Measurements from ENCODE around the gene HACE1. TPM values are rescaled to one million over a fixed set of nuclear protein-coding genes. Genes with fewer than 3 reads are reported as not detected.
"Not testable (repeated sequence)": the region's sequence is repeated elsewhere in the genome, so short reads cannot be mapped to it uniquely, and the experiment has no call there.

The HACE1 gene
- total RNA-seq, 4 donors from 2014 or later: 14.7 to 25.5 (median 22.5) TPM

- Histone ChIP-seq H3K4me1 (no peaks in the 10 kb centered on the region), H3K27ac (no peak overlapping the region), H3K9me3 (no peaks in the 10 kb centered on the region), H3K36me3 (no peaks in the 10 kb centered on the region), H3K4me3 (no peak overlapping the region), H3K27me3 (peaks cover 11% of the 10 kb centered on the region)
- no peak for ATAC-seq
- WGBS, 2 donors (ENCODE audit: low coverage in 1 of 2): 29 to 61% methylated on average over 3 of the region's 3 CpGs
- TF ChIP-seq POLR2A (IDR thresholded peaks at IDR 0.05) (no peak), POLR2AphosphoS5 (IDR thresholded peaks at IDR 0.05) (no peak)
These were observed 22.4 kb upstream of the HACE1 start for GRCh38 chr6:104881964-104882668.

- ATAC-seq: no peak
- peaks cover 3% of the 10 kb centered on the region for H3K27me3 ChIP-seq
- WGBS, 2 donors (ENCODE audit: low coverage in 1 of 2): 55 to 68% methylated on average over 3 of the region's 3 CpGs
- no peaks in the 10 kb centered on the region for H3K9me3 ChIP-seq
- H3K4me3 ChIP-seq: no peak overlapping the region
- H3K4me1 ChIP-seq: peaks cover 0 to 22% (median 4%) of the 10 kb centered on the region in 3 donors
- TF ChIP-seq CTCF (IDR thresholded peaks at IDR 0.05): no peak
- no peak for TF ChIP-seq POLR2A (IDR thresholded peaks at IDR 0.05)
- TF ChIP-seq EP300 (IDR thresholded peaks at IDR 0.05): no peak
- no peak for TF ChIP-seq POLR2AphosphoS5 (IDR thresholded peaks at IDR 0.05)
- H3K36me3 ChIP-seq: no peaks in the 10 kb centered on the region
- H3K27ac ChIP-seq: no peak overlapping the region
These were observed 2.7 kb upstream of the HACE1 start for GRCh38 chr6:104862456-104862855.

- Histone ChIP-seq H3K4me3 (peak overlapping the region; percentile 65), H3K4me1 (peaks cover 0 to 24% (median 4%) of the 10 kb centered on the region in 3 donors), H3K9me3 (no peaks in the 10 kb centered on the region), H3K36me3 (no peaks in the 10 kb centered on the region), H3K27ac (peak overlapping the region in 3 of 4 donors; percentile 81 to 88 (median 88)), H3K27me3 (peaks cover 3% of the 10 kb centered on the region)
- ATAC-seq: no peak
- 81 to 82% methylated on average over 2 of the region's 2 CpGs for WGBS, 2 donors (ENCODE audit: low coverage in 1 of 2)
- TF ChIP-seq EP300 (IDR thresholded peaks at IDR 0.05) (no peak), POLR2A (IDR thresholded peaks at IDR 0.05) (no peak), POLR2AphosphoS5 (IDR thresholded peaks at IDR 0.05) (no peak), CTCF (IDR thresholded peaks at IDR 0.05) (no peak)
These were observed 502 bp upstream of the HACE1 start for GRCh38 chr6:104860221-104860620.

- WGBS, 2 donors (ENCODE audit: low coverage in 1 of 2): 25 to 26% methylated on average over 3 of the region's 3 CpGs
- Histone ChIP-seq H3K4me3 (peak overlapping the region; percentile 65), H3K4me1 (peaks cover 0 to 24% (median 4%) of the 10 kb centered on the region in 3 donors), H3K36me3 (no peaks in the 10 kb centered on the region), H3K27me3 (no peaks in the 10 kb centered on the region), H3K9me3 (no peaks in the 10 kb centered on the region), H3K27ac (no peak overlapping the region)
- no peak for ATAC-seq
- TF ChIP-seq EP300 (IDR thresholded peaks at IDR 0.05): no peak
- TF ChIP-seq CTCF (IDR thresholded peaks at IDR 0.05): no peak
- no peak for TF ChIP-seq POLR2AphosphoS5 (IDR thresholded peaks at IDR 0.05)
- TF ChIP-seq POLR2A (IDR thresholded peaks at IDR 0.05): no peak
These were observed 1.1 kb downstream of the HACE1 start for GRCh38 chr6:104858642-104859041.

GRCh38 chr6:104855507-104855906 is 4.2 kb downstream of the HACE1 start:
- Histone ChIP-seq H3K9me3 (no peaks in the 10 kb centered on the region), H3K4me3 (no peak overlapping the region), H3K27me3 (no peaks in the 10 kb centered on the region), H3K27ac (no peak overlapping the region), H3K4me1 (peaks cover 0 to 24% (median 4%) of the 10 kb centered on the region in 3 donors), H3K36me3 (peaks cover 0 to 16% of the 10 kb centered on the region in 2 donors)
- 51 to 54% methylated on average over 2 of the region's 2 CpGs for WGBS, 2 donors (ENCODE audit: low coverage in 1 of 2)
- TF ChIP-seq CTCF (IDR thresholded peaks at IDR 0.05) (no peak), POLR2AphosphoS5 (IDR thresholded peaks at IDR 0.05) (no peak), POLR2A (IDR thresholded peaks at IDR 0.05) (no peak), EP300 (IDR thresholded peaks at IDR 0.05) (no peak)
- no peak for ATAC-seq

- H3K27ac ChIP-seq, H3K4me3 ChIP-seq, H3K9me3 ChIP-seq, H3K27me3 ChIP-seq, H3K4me1 ChIP-seq, ATAC-seq: not testable (repeated sequence)
- WGBS, 2 donors (ENCODE audit: low coverage in 1 of 2): 62 to 84% methylated on average over 4 to 8 of the region's 8 CpGs
- H3K36me3 ChIP-seq: peaks cover 0 to 80% of the 10 kb centered on the region in 2 donors
These were observed 12.0 kb downstream of the HACE1 start for GRCh38 chr6:104847721-104848120.

All from gastroesophageal sphincter (tissue), 4 donors.